Immature natural killer cell (primary cell): ENCODE measurements around the gene NAA16. TPM values are rescaled to one million over a fixed set of nuclear protein-coding genes. Genes with fewer than 3 reads are reported as not detected.

Experiments
- polyA plus RNA-seq, 3 donors: library from polyadenylated mRNA; unstranded; fragments of 300-500 nt; fragmentation: Illumina TruSeq; gene quantifications; one replicate each; pipeline ENCODE4 v1.2.3, GENCODE V29; 2021

Gene NAA16
- polyA plus RNA-seq, 3 donors from 2014 or later, result 9.0 to 17.1 (median 10.7) TPM

Other genes with a start within 250 kb of the NAA16 start
- 1 to 10 TPM; 3.6 to 5.4 (median 4.4) TPM for gene WBP4, start 249.8 kb upstream of the NAA16 start, polyA plus RNA-seq
- gene KBTBD6, start 178.5 kb upstream of the NAA16 start, polyA plus RNA-seq, result 1 to 10 TPM; 1.7 to 9.0 (median 2.3) TPM
- 10 to 100 TPM in 1 of 3 donors, 1 to 10 TPM in 2; 5.1 to 14.8 (median 7.0) TPM for gene KBTBD7, start 116.7 kb upstream of the NAA16 start, polyA plus RNA-seq
- 1 to 10 TPM; 5.4 to 8.3 (median 7.3) TPM for gene MTRF1, start 47.7 kb upstream of the NAA16 start, polyA plus RNA-seq
- 1 to 10 TPM; 4.5 to 8.5 (median 7.7) TPM for gene RGCC, start 146.3 kb downstream of the NAA16 start, polyA plus RNA-seq